Neural progenitor cell (in vitro differentiated cells): ENCODE measurements around the gene VWA8. TPM values are rescaled to one million over a fixed set of nuclear protein-coding genes. Genes with fewer than 3 reads are reported as not detected.

Experiments used
- DNase-seq: peaks from one replicate; pipeline ENCODE4 v3.0.0-alpha.2; 2016; ENCODE audit warnings: low spot score
- H2AFZ ChIP-seq: fragments of 200-600 bp; sonication (generic); replicated peaks from 2 replicates; pipeline ENCODE4 v1.6.1; 2016; ENCODE audit warnings: antibody characterized with exemption
- H3F3A ChIP-seq: fragments of 200-600 bp; sonication (generic); 2 replicates; pipeline ENCODE4 v1.6.1; 2016; ENCODE audit warnings: antibody characterized with exemption, low read depth
- H3K27ac ChIP-seq: fragments of 200-600 bp; sonication (generic); 2 replicates; pipeline ENCODE4 v1.5.1; 2016; ENCODE audit warnings: mild to moderate bottlenecking
- H3K27me3 ChIP-seq: fragments of 200-600 bp; sonication (generic); 2 replicates; pipeline ENCODE4 v1.6.1; 2016; ENCODE audit warnings: mild to moderate bottlenecking, moderate library complexity
- H3K36me3 ChIP-seq: fragments of 200-600 bp; sonication (generic); 2 replicates; pipeline ENCODE4 v1.5.1; 2016
- H3K4me1 ChIP-seq: fragments of 200-600 bp; sonication (generic); 2 replicates; pipeline ENCODE4 v1.6.1; 2016; ENCODE audit warnings: mixed run types
- H3K4me2 ChIP-seq: fragments of 200-600 bp; sonication (generic); 2 replicates; pipeline ENCODE4 v1.6.1; 2016
- H3K4me3 ChIP-seq: fragments of 200-600 bp; sonication (generic); 2 replicates; pipeline ENCODE4 v1.5.1; 2016
- H3K79me2 ChIP-seq: fragments of 200-600 bp; sonication (generic); 2 replicates; pipeline ENCODE4 v1.6.1; 2016; ENCODE audit warnings: low read depth
- H3K9ac ChIP-seq: fragments of 200-600 bp; sonication (generic); 2 replicates; pipeline ENCODE4 v1.6.1; 2016
- H3K9me3 ChIP-seq: fragments of 200-600 bp; sonication (generic); 2 replicates; pipeline ENCODE4 v1.5.1; 2016; ENCODE audit warnings: low read depth
- H4K20me1 ChIP-seq: fragments of 200-600 bp; sonication (generic); 2 replicates; pipeline ENCODE4 v1.6.1; 2016; ENCODE audit warnings: low read depth
- H3K27ac Mint-ChIP-seq: 3 replicates; pipeline ENCODE4 v1.8.0; 2021; ENCODE audit warnings: mixed read lengths
- H3K27me3 Mint-ChIP-seq: 2 replicates; pipeline ENCODE4 v1.8.0; 2022; ENCODE audit warnings: low read depth, mild to moderate bottlenecking, inconsistent platforms, moderate library complexity, mixed read lengths; ENCODE audit not compliant: insufficient read depth
- H3K36me3 Mint-ChIP-seq: 3 replicates; pipeline ENCODE4 v1.8.0; 2021; ENCODE audit warnings: mixed read lengths
- H3K4me1 Mint-ChIP-seq: 3 replicates; pipeline ENCODE4 v1.8.0; 2021; ENCODE audit warnings: mixed read lengths
- H3K4me3 Mint-ChIP-seq: 3 replicates; pipeline ENCODE4 v1.8.0; 2021; ENCODE audit warnings: mild to moderate bottlenecking, moderate library complexity, mixed read lengths
- H3K9me3 Mint-ChIP-seq: 3 replicates; pipeline ENCODE4 v1.8.0; 2020; ENCODE audit warnings: mixed read lengths
- CTCF ChIP-seq: fragments of 200-600 bp; sonication (generic); IDR thresholded peaks from 2 replicates; pipeline ENCODE4 v1.5.1; 2017; ENCODE audit warnings: antibody characterized with exemption, mild to moderate bottlenecking
- EZH2 ChIP-seq: fragments of 200-600 bp; sonication (generic); IDR thresholded peaks from 2 replicates; pipeline ENCODE4 v1.6.1; 2017; ENCODE audit warnings: antibody characterized with exemption, mild to moderate bottlenecking, moderate library complexity
- EZH2phosphoT487 ChIP-seq: fragments of 200-600 bp; sonication (generic); IDR thresholded peaks from 2 replicates; pipeline ENCODE4 v1.6.1; 2017; ENCODE audit warnings: antibody characterized with exemption
- total RNA-seq: library from RNA; depleted of rRNA; stranded (reverse); fragments of >200 nt; gene quantifications from 2 replicates; pipeline ENCODE4 v1.2.3, GENCODE V29; 2015; ENCODE audit warnings: low replicate concordance

VWA8 gene
- total RNA-seq, 1 donor from 2014 or later: 12.6 TPM

- Histone ChIP-seq H3F3A (no peaks in the 10 kb centered on the region), H3K4me3 (no peak overlapping the region), H3K4me2 (no peak overlapping the region), H3K27me3 (no peaks in the 10 kb centered on the region), H3K9ac (no peak overlapping the region), H3K36me3 (no peaks in the 10 kb centered on the region), H3K9me3 (no peaks in the 10 kb centered on the region), H3K27ac (no peak overlapping the region), H4K20me1 (no peaks in the 10 kb centered on the region), H2AFZ (no peak overlapping the region), H3K79me2 (no peaks in the 10 kb centered on the region), H3K4me1 (no peaks in the 10 kb centered on the region)
- no peaks in the 10 kb centered on the region for H3K9me3 Mint-ChIP-seq
- peaks cover 2% of the 10 kb centered on the region for H3K36me3 Mint-ChIP-seq
- H3K27ac Mint-ChIP-seq: no peak overlapping the region
- no peak overlapping the region for H3K4me3 Mint-ChIP-seq
- no peak for DNase-seq
- no peaks in the 10 kb centered on the region for H3K27me3 Mint-ChIP-seq
- TF ChIP-seq CTCF (no peak), EZH2phosphoT487 (no peak), EZH2 (no peak)
- H3K4me1 Mint-ChIP-seq: peaks cover 4% of the 10 kb centered on the region
These were observed 285.6 kb downstream of the VWA8 start for GRCh38 chr13:41675306-41675705.

- Histone ChIP-seq H4K20me1 (no peaks in the 10 kb centered on the region), H3K4me3 (no peak overlapping the region), H2AFZ (no peak overlapping the region), H3K36me3 (no peaks in the 10 kb centered on the region), H3K27ac (no peak overlapping the region), H3K9me3 (no peaks in the 10 kb centered on the region), H3K27me3 (no peaks in the 10 kb centered on the region), H3K4me1 (no peaks in the 10 kb centered on the region), H3K9ac (no peak overlapping the region), H3K4me2 (no peak overlapping the region), H3K79me2 (no peaks in the 10 kb centered on the region), H3F3A (no peaks in the 10 kb centered on the region)
- TF ChIP-seq CTCF: no peak
- no peak for TF ChIP-seq EZH2
- no peak for TF ChIP-seq EZH2phosphoT487
- Mint-ChIP-seq H3K27me3 (no peaks in the 10 kb centered on the region), H3K36me3 (peaks cover 2% of the 10 kb centered on the region), H3K4me1 (no peaks in the 10 kb centered on the region), H3K27ac (no peak overlapping the region), H3K9me3 (no peaks in the 10 kb centered on the region), H3K4me3 (no peak overlapping the region)
- no peak for DNase-seq
These were observed 286.7 kb downstream of the VWA8 start for GRCh38 chr13:41674246-41674645.

GRCh38 chr13:41673640-41674039 lies 287.3 kb downstream of the VWA8 start:
- Mint-ChIP-seq H3K36me3 (peaks cover 2% of the 10 kb centered on the region), H3K4me3 (no peak overlapping the region), H3K27ac (no peak overlapping the region), H3K27me3 (no peaks in the 10 kb centered on the region), H3K9me3 (no peaks in the 10 kb centered on the region), H3K4me1 (no peaks in the 10 kb centered on the region)
- Histone ChIP-seq H3K4me1 (no peaks in the 10 kb centered on the region), H2AFZ (no peak overlapping the region), H3K9me3 (no peaks in the 10 kb centered on the region), H4K20me1 (no peaks in the 10 kb centered on the region), H3K9ac (no peak overlapping the region), H3F3A (no peaks in the 10 kb centered on the region), H3K79me2 (no peaks in the 10 kb centered on the region), H3K4me2 (no peak overlapping the region), H3K27ac (no peak overlapping the region), H3K4me3 (no peak overlapping the region), H3K27me3 (no peaks in the 10 kb centered on the region), H3K36me3 (no peaks in the 10 kb centered on the region)
- DNase-seq: no peak
- TF ChIP-seq CTCF (no peak), EZH2 (no peak), EZH2phosphoT487 (no peak)
